Tibial nerve (tissue), 4 donors: ENCODE measurements around the gene C1orf226. TPM values are rescaled to one million over a fixed set of nuclear protein-coding genes. Genes with fewer than 3 reads are reported as not detected.

Experiments
- DNase-seq, 2 donors: peaks; one replicate each; pipeline ENCODE4 v3.0.0-alpha.2; 2019; ENCODE audit warnings: low spot score in 2 of 2
- H3K27ac ChIP-seq, 4 donors: fragments of 200-600 bp; sonication (generic) in 3 of 4; one replicate each; pipeline ENCODE4 v1.5.1; 2017 to 2019; ENCODE audit warnings: mild to moderate bottlenecking in 1 of 4
- H3K27me3 ChIP-seq, 2 donors: fragments of 200-600 bp; sonication (generic) in 1 of 2; one replicate each; pipeline versions ENCODE4 v1.5.1 to v1.6.0; 2017 to 2019
- H3K36me3 ChIP-seq, 3 donors: fragments of 200-600 bp; sonication (generic); one replicate each; pipeline ENCODE4 v1.5.1; 2018 to 2019
- H3K4me1 ChIP-seq, 4 donors: fragments of 200-600 bp; sonication (generic) in 3 of 4; one replicate each; pipeline ENCODE4 v1.5.1; 2017 to 2019
- H3K4me3 ChIP-seq, 4 donors: fragments of 200-600 bp; sonication (generic) in 3 of 4; one replicate each; pipeline ENCODE4 v1.5.1; 2017 to 2019; ENCODE audit warnings: mild to moderate bottlenecking in 1 of 4, moderate library complexity in 1 of 4
- H3K9me3 ChIP-seq, 4 donors: fragments of 200-600 bp; sonication (generic) in 3 of 4; one replicate each; pipeline ENCODE4 v1.5.1; 2017 to 2019
- CTCF ChIP-seq, 5 experiments: fragments of 200-600 bp in 3 of 5; fragments of 450-650 bp in 2 of 5; sonication (generic) in 3 of 5; IDR thresholded peaks; one replicate each; pipeline ENCODE4 v1.5.1; 2016 to 2019; ENCODE audit warnings: antibody characterized with exemption in 5 of 5, mild to moderate bottlenecking in 3 of 5, moderate library complexity in 2 of 5
- EP300 ChIP-seq, 2 donors: sonication (generic); formaldehyde crosslinking; IDR thresholded peaks; one replicate each; pipeline ENCODE4 v1.6.1; 2017; ENCODE audit warnings: antibody characterized with exemption in 2 of 2, mild to moderate bottlenecking in 1 of 2
- POLR2A ChIP-seq, 2 donors: fragments of 450-650 bp; IDR thresholded peaks; one replicate each; pipeline ENCODE4 v1.6.1; 2017; ENCODE audit warnings: antibody characterized with exemption in 2 of 2, mild to moderate bottlenecking in 2 of 2, moderate library complexity in 2 of 2
- WGBS, 2 donors: methylation state at CpG; one replicate each; pipeline ENCODE4 v1.1.5; 2018; 5-methylcytosine and 5-hydroxymethylcytosine counted together
- total RNA-seq, 4 donors: library from RNA; depleted of rRNA; stranded (reverse); fragments of >200 nt; gene quantifications; one replicate each; pipeline ENCODE4 v1.1.0, GENCODE V29; 2016

C1orf226 gene
- total RNA-seq, 4 donors from 2014 or later = 2.9 to 8.0 (median 4.7) TPM

- no peaks in the 10 kb centered on the region for H3K9me3 ChIP-seq
- H3K4me1 ChIP-seq = peaks cover 0 to 10% (median 0%) of the 10 kb centered on the region in 4 donors
- H3K4me3 ChIP-seq = no peak overlapping the region
- no peaks in the 10 kb centered on the region for H3K27me3 ChIP-seq
- 50 to 62% methylated on average over 13 of the region's 13 CpGs for WGBS, 2 donors
- peaks cover 0 to 11% (median 0%) of the 10 kb centered on the region in 3 donors for H3K36me3 ChIP-seq
- H3K27ac ChIP-seq = no peak overlapping the region
- no peak for TF ChIP-seq EP300 (IDR thresholded peaks at IDR 0.05)
- no peak for TF ChIP-seq POLR2A (IDR thresholded peaks at IDR 0.05)
- no peak for TF ChIP-seq CTCF (IDR thresholded peaks at IDR 0.05)
- DNase-seq = no peak
Measured at GRCh38 chr1:162372159-162373071, 9.1 kb upstream of the C1orf226 start.

GRCh38 chr1:162373072-162373427 is 8.5 kb upstream of the C1orf226 start:
- Histone ChIP-seq H3K4me3 (no peak overlapping the region), H3K4me1 (peaks cover 0 to 10% (median 0%) of the 10 kb centered on the region in 4 donors), H3K9me3 (no peaks in the 10 kb centered on the region), H3K36me3 (peaks cover 0 to 7% (median 0%) of the 10 kb centered on the region in 3 donors), H3K27me3 (no peaks in the 10 kb centered on the region), H3K27ac (no peak overlapping the region)
- WGBS, 2 donors = 77 to 94% methylated on average over 1 of the region's 1 CpG
- no peak for DNase-seq
- TF ChIP-seq POLR2A (IDR thresholded peaks at IDR 0.05) (no peak), EP300 (IDR thresholded peaks at IDR 0.05) (no peak), CTCF (IDR thresholded peaks at IDR 0.05) (no peak)

GRCh38 chr1:162373541-162374260 is 7.8 kb upstream of the C1orf226 start:
- WGBS, 2 donors = 87 to 92% methylated on average over 8 of the region's 8 CpGs
- peaks cover 0 to 7% (median 0%) of the 10 kb centered on the region in 3 donors for H3K36me3 ChIP-seq
- TF ChIP-seq EP300 (IDR thresholded peaks at IDR 0.05) (no peak), CTCF (IDR thresholded peaks at IDR 0.05) (no peak), POLR2A (IDR thresholded peaks at IDR 0.05) (no peak)
- H3K4me1 ChIP-seq = peaks cover 0 to 10% (median 0%) of the 10 kb centered on the region in 4 donors
- no peak for DNase-seq
- H3K27me3 ChIP-seq = no peaks in the 10 kb centered on the region
- H3K9me3 ChIP-seq = no peaks in the 10 kb centered on the region
- H3K4me3 ChIP-seq = no peak overlapping the region
- no peak overlapping the region for H3K27ac ChIP-seq

- Histone ChIP-seq H3K9me3 (no peaks in the 10 kb centered on the region), H3K27me3 (no peaks in the 10 kb centered on the region), H3K4me3 (no peak overlapping the region), H3K4me1 (peaks cover 0 to 10% (median 0%) of the 10 kb centered on the region in 4 donors), H3K36me3 (peaks cover 0 to 7% (median 0%) of the 10 kb centered on the region in 3 donors), H3K27ac (no peak overlapping the region)
- DNase-seq = no peak
- 86 to 95% methylated on average over 5 to 9 of the region's 9 CpGs for WGBS, 2 donors
- TF ChIP-seq POLR2A (IDR thresholded peaks at IDR 0.05) = no peak
- TF ChIP-seq EP300 (IDR thresholded peaks at IDR 0.05) = no peak
- TF ChIP-seq CTCF (IDR thresholded peaks at IDR 0.05) = no peak
Measured at GRCh38 chr1:162374406-162374805, 7.1 kb upstream of the C1orf226 start.

GRCh38 chr1:162375463-162375862 is 6.1 kb upstream of the C1orf226 start:
- H3K27me3 ChIP-seq = no peaks in the 10 kb centered on the region
- DNase-seq = no peak
- H3K36me3 ChIP-seq = peaks cover 0 to 7% (median 0%) of the 10 kb centered on the region in 3 donors
- WGBS, 2 donors = 78 to 83% methylated on average over 7 to 8 of the region's 8 CpGs
- H3K4me1 ChIP-seq = peaks cover 0 to 10% (median 0%) of the 10 kb centered on the region in 4 donors
- TF ChIP-seq CTCF (IDR thresholded peaks at IDR 0.05) (no peak), EP300 (IDR thresholded peaks at IDR 0.05) (no peak), POLR2A (IDR thresholded peaks at IDR 0.05) (no peak)
- no peak overlapping the region for H3K27ac ChIP-seq
- H3K4me3 ChIP-seq = no peak overlapping the region
- H3K9me3 ChIP-seq = no peaks in the 10 kb centered on the region
